Immature natural killer cell (primary cell): ENCODE data around the gene DUSP16. TPM values are rescaled to one million over a fixed set of nuclear protein-coding genes. Genes with fewer than 3 reads are reported as not detected.

Experiments used
- DNase-seq, 3 donors: peaks; one replicate each; pipeline ENCODE4 v3.0.0; 2022; ENCODE audit warnings: mixed read lengths in 1 of 3
- H3K27ac Mint-ChIP-seq, 6 donors: one replicate each; pipeline ENCODE4 v1.8.0; 2020; ENCODE audit warnings: mixed read lengths in 6 of 6, mild to moderate bottlenecking in 5 of 6, inconsistent platforms in 4 of 6, moderate library complexity in 3 of 6
- H3K27me3 Mint-ChIP-seq, 3 donors: one replicate each; pipeline ENCODE4 v1.8.0; 2020 to 2021; ENCODE audit warnings: low read depth in 3 of 3, mild to moderate bottlenecking in 3 of 3, mixed read lengths in 3 of 3, moderate library complexity in 3 of 3, inconsistent platforms in 1 of 3
- H3K36me3 Mint-ChIP-seq, 3 donors: one replicate each; pipeline ENCODE4 v1.8.0; 2020; ENCODE audit warnings: mixed read lengths in 3 of 3, inconsistent platforms in 2 of 3, mild to moderate bottlenecking in 2 of 3
- H3K4me1 Mint-ChIP-seq, 2 donors: one replicate each; pipeline ENCODE4 v1.8.0; 2020; ENCODE audit warnings: inconsistent platforms in 2 of 2, mild to moderate bottlenecking in 2 of 2, mixed read lengths in 2 of 2, moderate library complexity in 1 of 2
- H3K4me3 Mint-ChIP-seq, 5 donors: one replicate each; pipeline ENCODE4 v1.8.0; 2020; ENCODE audit warnings: mild to moderate bottlenecking in 5 of 5, mixed read lengths in 5 of 5, inconsistent platforms in 3 of 5, moderate library complexity in 3 of 5
- H3K9me3 Mint-ChIP-seq, 6 donors: one replicate each; pipeline ENCODE4 v1.8.0; 2020; ENCODE audit warnings: mild to moderate bottlenecking in 6 of 6, mixed read lengths in 6 of 6, inconsistent platforms in 4 of 6, moderate library complexity in 3 of 6
- polyA plus RNA-seq, 3 donors: library from polyadenylated mRNA; unstranded; fragments of 300-500 nt; fragmentation: Illumina TruSeq; gene quantifications; one replicate each; pipeline ENCODE4 v1.2.3, GENCODE V29; 2021

The DUSP16 gene
- polyA plus RNA-seq, 3 donors from 2014 or later, result 0.57 to 0.78 TPM; not detected in 1

DNA sequence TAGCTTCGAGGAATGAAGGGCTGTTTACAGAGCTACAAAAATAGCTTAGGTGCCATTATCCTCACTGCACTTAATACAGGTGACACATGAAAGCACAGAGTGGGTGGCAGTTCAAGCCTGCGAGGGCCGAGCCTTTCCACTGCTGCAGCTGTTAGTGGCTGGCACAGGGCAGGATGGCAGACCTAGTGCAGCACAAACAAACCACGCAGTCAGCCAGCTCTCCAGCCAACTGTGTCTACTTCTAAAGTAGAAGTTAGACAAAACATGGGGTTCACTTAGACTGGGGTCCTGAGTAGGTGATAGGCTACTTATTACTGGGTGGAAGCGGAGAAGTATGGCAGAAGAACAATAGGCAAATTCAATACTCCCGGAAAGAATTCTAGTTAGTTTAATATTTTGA lies 95.4 kb downstream of the DUSP16 start:
- DNase-seq, result no peak
- Mint-ChIP-seq H3K27me3 (peaks cover 0 to 2% (median 0%) of the 10 kb centered on the region in 3 donors), H3K27ac (peak overlapping the region; percentile 15 to 73 (median 58)), H3K9me3 (no peaks in the 10 kb centered on the region), H3K4me3 (peak overlapping the region in 2 of 5 donors; percentile 6 to 35), H3K36me3 (peaks cover 5 to 21% (median 9%) of the 10 kb centered on the region in 3 donors), H3K4me1 (peaks cover 23 to 49% of the 10 kb centered on the region in 2 donors)

- Mint-ChIP-seq H3K9me3 (no peaks in the 10 kb centered on the region), H3K4me1 (peaks cover 23 to 55% of the 10 kb centered on the region in 2 donors), H3K27ac (peak overlapping the region; percentile 64 to 92 (median 78)), H3K4me3 (peak overlapping the region; percentile 20 to 61 (median 44)), H3K36me3 (peaks cover 6 to 21% (median 8%) of the 10 kb centered on the region in 3 donors), H3K27me3 (peaks cover 0 to 2% (median 0%) of the 10 kb centered on the region in 3 donors)
- DNase-seq, result peak; percentile 26 to 57 (median 46)
Observed at GRCh38 chr12:12466157-12466556, 96.5 kb downstream of the DUSP16 start.

DNA sequence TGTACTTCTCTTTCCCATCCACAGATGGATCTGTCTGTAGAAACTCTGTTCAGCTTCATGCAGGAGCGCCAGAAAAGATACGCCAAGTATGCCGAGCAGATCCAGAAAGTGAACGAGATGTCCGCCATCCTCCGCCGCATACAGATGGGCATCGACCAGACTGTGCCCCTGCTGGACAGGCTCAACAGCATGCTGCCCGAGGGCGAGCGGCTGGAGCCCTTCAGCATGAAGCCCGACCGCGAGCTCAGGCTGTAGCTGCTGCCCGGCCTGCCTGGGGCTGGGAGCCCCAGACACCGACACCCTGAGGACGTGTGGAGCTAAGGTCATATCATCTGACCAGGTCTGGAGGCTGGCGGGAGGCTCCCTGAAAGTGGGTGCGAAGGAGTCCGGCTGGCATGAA lies 97.1 kb downstream of the DUSP16 start:
- Mint-ChIP-seq H3K27ac (peak overlapping the region in 4 of 6 donors; percentile 10 to 66 (median 46)), H3K4me1 (peaks cover 23 to 49% of the 10 kb centered on the region in 2 donors), H3K9me3 (no peaks in the 10 kb centered on the region), H3K36me3 (peaks cover 4 to 20% (median 8%) of the 10 kb centered on the region in 3 donors), H3K27me3 (peaks cover 0 to 2% (median 0%) of the 10 kb centered on the region in 3 donors), H3K4me3 (no peak overlapping the region)
- no peak for DNase-seq

GRCh38 chr12:12461923-12462315 lies 100.7 kb downstream of the DUSP16 start:
- peaks cover 0 to 3% (median 0%) of the 10 kb centered on the region in 3 donors for H3K36me3 Mint-ChIP-seq
- no peak for DNase-seq
- H3K4me3 Mint-ChIP-seq, result no peak overlapping the region
- H3K4me1 Mint-ChIP-seq, result peaks cover 11 to 30% of the 10 kb centered on the region in 2 donors
- H3K9me3 Mint-ChIP-seq, result no peaks in the 10 kb centered on the region
- H3K27ac Mint-ChIP-seq, result no peak overlapping the region
- H3K27me3 Mint-ChIP-seq, result peaks cover 0 to 2% (median 0%) of the 10 kb centered on the region in 3 donors

DNA sequence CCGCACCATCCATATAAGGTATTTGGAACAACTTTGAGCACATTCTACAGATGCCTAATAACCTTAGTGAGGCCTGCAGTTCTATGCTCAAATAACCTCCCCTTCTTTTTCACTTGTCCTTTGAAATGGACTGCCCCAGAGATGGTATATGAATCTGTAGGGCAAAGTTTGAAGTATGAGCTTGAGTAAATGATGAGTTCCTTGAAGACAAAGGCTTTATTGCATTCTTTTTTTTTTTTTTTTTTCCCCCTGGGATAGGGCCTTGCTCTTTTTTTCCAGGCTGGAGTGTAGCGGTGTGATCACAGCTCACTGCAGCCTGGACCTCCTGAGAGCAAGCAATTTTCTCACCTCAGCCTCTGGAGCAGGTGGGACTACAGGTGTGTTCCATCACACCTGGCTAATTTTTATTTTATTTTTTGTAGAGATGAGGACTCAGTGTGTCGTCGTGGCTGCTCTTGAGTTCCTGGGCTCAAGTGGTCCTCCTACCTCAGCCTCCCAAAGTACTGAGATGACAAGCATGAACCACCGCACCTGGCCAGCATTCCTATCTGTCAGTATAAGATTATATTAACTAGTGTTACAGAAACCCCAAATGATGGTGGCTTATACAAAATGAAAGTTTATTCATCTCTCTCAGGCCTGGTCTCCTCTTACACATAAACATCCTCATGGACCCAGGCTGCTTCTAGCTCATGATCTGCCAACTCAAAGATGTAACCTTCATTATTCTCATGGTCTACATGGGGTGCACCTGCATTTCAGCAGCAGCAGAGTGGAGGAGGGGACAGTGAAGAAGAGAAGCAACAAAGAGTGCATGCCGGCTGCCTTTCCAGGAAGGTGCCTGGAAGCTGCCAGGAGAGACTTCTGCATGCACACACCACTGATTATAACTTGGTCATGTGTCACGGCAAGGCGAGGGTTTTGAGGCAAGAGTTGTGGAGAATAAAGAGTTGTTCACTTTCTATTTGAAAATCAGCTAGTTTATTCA lies 101.4 kb downstream of the DUSP16 start:
- H3K27ac Mint-ChIP-seq, result peak overlapping the region in 1 of 6 donors; percentile 15
- H3K27me3 Mint-ChIP-seq, result peaks cover 0 to 2% (median 0%) of the 10 kb centered on the region in 3 donors
- H3K4me3 Mint-ChIP-seq, result no peak overlapping the region
- DNase-seq, result no peak
- H3K4me1 Mint-ChIP-seq, result peaks cover 8 to 25% of the 10 kb centered on the region in 2 donors
- H3K36me3 Mint-ChIP-seq, result peaks cover 0 to 3% (median 0%) of the 10 kb centered on the region in 3 donors
- H3K9me3 Mint-ChIP-seq, result no peaks in the 10 kb centered on the region

DNA sequence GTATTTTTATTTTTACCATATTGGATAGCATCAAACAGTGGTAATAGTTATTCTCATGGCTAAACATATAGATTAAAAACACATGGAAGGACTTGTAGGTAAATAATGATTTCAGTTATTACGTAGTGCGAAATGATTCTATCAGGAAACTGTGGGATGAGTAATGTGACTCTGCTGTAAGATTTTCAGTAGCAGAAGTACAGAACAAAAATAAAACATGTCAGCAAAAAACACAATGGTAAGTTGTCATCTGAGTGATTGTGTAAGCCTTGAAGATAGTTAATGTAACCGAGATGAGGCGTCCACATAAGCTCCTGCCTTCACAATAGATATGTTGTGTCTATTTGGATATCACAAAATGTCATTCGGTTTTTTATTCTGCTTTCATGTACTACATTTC lies 106.0 kb downstream of the DUSP16 start:
- Mint-ChIP-seq H3K9me3 (no peaks in the 10 kb centered on the region), H3K4me3 (peak overlapping the region in 1 of 5 donors; percentile 29), H3K4me1 (peaks cover 0 to 5% of the 10 kb centered on the region in 2 donors), H3K27me3 (no peaks in the 10 kb centered on the region), H3K36me3 (peaks cover 0 to 6% (median 0%) of the 10 kb centered on the region in 3 donors), H3K27ac (peak overlapping the region in 2 of 6 donors; percentile 10 to 29)
- no peak for DNase-seq

DNA sequence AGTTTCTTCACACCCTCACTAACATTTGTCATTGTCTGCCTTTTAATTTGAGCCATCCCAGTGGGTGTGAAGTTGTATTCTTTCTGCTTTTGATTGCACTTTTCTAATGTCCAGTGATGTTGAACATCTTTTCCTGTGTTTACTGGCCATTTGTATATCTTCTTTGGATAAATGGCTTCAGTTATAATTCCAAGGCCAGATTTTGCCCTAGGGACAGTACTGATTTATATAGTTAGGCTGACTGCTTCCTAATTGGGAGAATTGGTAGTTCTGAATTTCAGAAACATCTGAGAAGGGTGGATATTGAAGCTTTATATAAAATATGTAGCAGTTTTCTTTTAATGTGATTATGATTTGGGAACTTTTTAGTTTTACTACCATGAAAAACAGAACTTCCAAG lies 108.3 kb downstream of the DUSP16 start:
- Mint-ChIP-seq H3K27me3 (peaks cover 0 to 2% (median 0%) of the 10 kb centered on the region in 3 donors), H3K27ac (peak overlapping the region in 1 of 6 donors; percentile 77), H3K4me3 (no peak overlapping the region), H3K9me3 (no peaks in the 10 kb centered on the region), H3K4me1 (no peaks in the 10 kb centered on the region), H3K36me3 (peaks cover 4 to 11% (median 8%) of the 10 kb centered on the region in 3 donors)
- DNase-seq, result no peak

DNA sequence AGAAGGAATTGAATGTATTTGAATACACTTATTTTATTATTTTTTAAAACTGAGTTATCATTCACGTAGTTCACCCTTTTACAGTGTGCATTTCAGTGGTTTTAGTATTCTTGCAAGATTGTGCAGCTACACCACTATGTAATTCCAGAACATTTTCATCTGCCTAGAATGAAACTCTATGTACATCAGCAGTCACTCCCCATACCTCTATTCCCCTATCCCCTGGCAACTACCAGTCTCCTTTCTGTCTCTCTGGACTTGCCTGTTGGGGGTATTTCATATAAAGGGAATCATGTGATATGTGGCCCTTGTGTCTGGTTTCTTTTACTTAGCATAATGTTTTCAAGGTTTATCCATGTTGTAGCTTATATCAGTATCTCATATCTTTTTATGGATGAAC lies 109.0 kb downstream of the DUSP16 start:
- Mint-ChIP-seq H3K27me3 (peaks cover 0 to 2% (median 0%) of the 10 kb centered on the region in 3 donors), H3K4me3 (no peak overlapping the region), H3K4me1 (no peaks in the 10 kb centered on the region), H3K27ac (no peak overlapping the region), H3K9me3 (no peaks in the 10 kb centered on the region), H3K36me3 (peaks cover 7 to 14% (median 8%) of the 10 kb centered on the region in 3 donors)
- no peak for DNase-seq

- Mint-ChIP-seq H3K4me1 (peaks cover 0 to 1% of the 10 kb centered on the region in 2 donors), H3K27me3 (peaks cover 0 to 2% (median under 1%) of the 10 kb centered on the region in 3 donors), H3K27ac (no peak overlapping the region), H3K9me3 (no peaks in the 10 kb centered on the region), H3K36me3 (peaks cover 8 to 14% (median 8%) of the 10 kb centered on the region in 3 donors), H3K4me3 (no peak overlapping the region)
- no peak for DNase-seq
Observed at GRCh38 chr12:12452326-12452902, 110.2 kb downstream of the DUSP16 start.

- Mint-ChIP-seq H3K4me1 (peaks cover 0 to 5% of the 10 kb centered on the region in 2 donors), H3K4me3 (no peak overlapping the region), H3K9me3 (no peaks in the 10 kb centered on the region), H3K36me3 (peaks cover 8 to 18% (median 8%) of the 10 kb centered on the region in 3 donors), H3K27ac (no peak overlapping the region), H3K27me3 (peaks cover 0 to 4% (median 2%) of the 10 kb centered on the region in 3 donors)
- DNase-seq, result no peak
Observed at GRCh38 chr12:12451098-12451497, 111.6 kb downstream of the DUSP16 start.

- Mint-ChIP-seq H3K27me3 (peaks cover 0 to 6% (median 4%) of the 10 kb centered on the region in 3 donors), H3K36me3 (peaks cover 8 to 18% (median 8%) of the 10 kb centered on the region in 3 donors), H3K27ac (no peak overlapping the region), H3K4me3 (no peak overlapping the region), H3K9me3 (no peaks in the 10 kb centered on the region), H3K4me1 (peaks cover 0 to 5% of the 10 kb centered on the region in 2 donors)
- no peak for DNase-seq
Observed at GRCh38 chr12:12450043-12450471, 112.6 kb downstream of the DUSP16 start.

- Mint-ChIP-seq H3K27ac (no peak overlapping the region), H3K4me1 (peaks cover 0 to 5% of the 10 kb centered on the region in 2 donors)
Observed at GRCh38 chr12:12449533-12450025, 113.1 kb downstream of the DUSP16 start.

GRCh38 chr12:12447837-12448236 lies 114.8 kb downstream of the DUSP16 start:
- Mint-ChIP-seq H3K4me1 (peaks cover 10 to 22% of the 10 kb centered on the region in 2 donors), H3K27me3 (peaks cover 0 to 6% (median 4%) of the 10 kb centered on the region in 3 donors), H3K4me3 (no peak overlapping the region), H3K36me3 (peaks cover 4 to 18% (median 8%) of the 10 kb centered on the region in 3 donors), H3K27ac (no peak overlapping the region), H3K9me3 (no peaks in the 10 kb centered on the region)
- no peak for DNase-seq

More at GRCh38 chr12:12449533-12450025, 113.1 kb downstream of the DUSP16 start:
- H3K9me3 Mint-ChIP-seq, result no peaks in the 10 kb centered on the region
- no peak for DNase-seq
- H3K36me3 Mint-ChIP-seq, result peaks cover 8 to 18% (median 8%) of the 10 kb centered on the region in 3 donors
- H3K27me3 Mint-ChIP-seq, result peaks cover 0 to 6% (median 4%) of the 10 kb centered on the region in 3 donors
- no peak overlapping the region for H3K4me3 Mint-ChIP-seq
